HFFc6 (cell line): ENCODE results near the gene ZNRF2. TPM values are rescaled to one million over a fixed set of nuclear protein-coding genes. Genes with fewer than 3 reads are reported as not detected.

ENCODE experiments used
- DNase-seq: peaks from one replicate; pipeline ENCODE4 v3.0.0-alpha.2; 2018
- H3K27ac Mint-ChIP-seq: 2 replicates; pipeline ENCODE4 v1.8.0; 2020; ENCODE audit warnings: mild to moderate bottlenecking, mixed read lengths
- H3K27me3 Mint-ChIP-seq: 2 replicates; pipeline ENCODE4 v1.8.0; 2021; ENCODE audit warnings: mild to moderate bottlenecking, moderate library complexity, mixed read lengths; ENCODE audit not compliant: insufficient read depth
- H3K36me3 Mint-ChIP-seq: 2 replicates; pipeline ENCODE4 v1.8.0; 2021; ENCODE audit warnings: low read depth, mixed read lengths
- H3K4me1 Mint-ChIP-seq: 2 replicates; pipeline ENCODE4 v1.8.0; 2020; ENCODE audit warnings: low read depth, mixed read lengths
- H3K4me3 Mint-ChIP-seq: 2 replicates; pipeline ENCODE4 v1.8.0; 2020; ENCODE audit warnings: mild to moderate bottlenecking, moderate library complexity, mixed read lengths
- H3K9me3 Mint-ChIP-seq: 2 replicates; pipeline ENCODE4 v1.8.0; 2020; ENCODE audit warnings: mild to moderate bottlenecking, mixed read lengths
- CTCF ChIP-seq: fragments of 200-600 bp; sonication (generic); IDR thresholded peaks from 2 replicates; pipeline ENCODE4 v1.5.0; 2021; ENCODE audit warnings: antibody characterized with exemption, mild to moderate bottlenecking
- total RNA-seq, 6 experiments: library from RNA; stranded (reverse); fragmentation: NEBNext Ultra II Directional; extraction: Animal tissue kit (Norgen Biotek cat#: 25700); gene quantifications; 2 replicates in 1 of 6; 3 replicates in 5 of 6; pipeline ENCODE4 v1.2.3, GENCODE V29; 2021

ZNRF2 gene
- total RNA-seq, 6 experiments from 2014 or later = 2.3 to 3.1 (median 2.7) TPM

GRCh38 chr7:30390736-30391636 lies 106.6 kb downstream of the ZNRF2 start:
- H3K9me3 Mint-ChIP-seq = no peaks in the 10 kb centered on the region
- no peak for DNase-seq
- H3K27ac Mint-ChIP-seq = no peak overlapping the region
- H3K36me3 Mint-ChIP-seq = no peaks in the 10 kb centered on the region
- no peaks in the 10 kb centered on the region; the same call in 1 of the 2 replicates for H3K27me3 Mint-ChIP-seq
- no peaks in the 10 kb centered on the region for H3K4me1 Mint-ChIP-seq
- no peak overlapping the region for H3K4me3 Mint-ChIP-seq
- no peak for TF ChIP-seq CTCF

- Mint-ChIP-seq H3K27ac (no peak overlapping the region), H3K9me3 (no peaks in the 10 kb centered on the region), H3K27me3 (no peaks in the 10 kb centered on the region; the same call in 1 of the 2 replicates), H3K4me1 (no peaks in the 10 kb centered on the region), H3K4me3 (no peak overlapping the region), H3K36me3 (no peaks in the 10 kb centered on the region)
- no peak for TF ChIP-seq CTCF
- DNase-seq = no peak
These were observed 107.4 kb downstream of the ZNRF2 start for GRCh38 chr7:30391806-30392205.

GRCh38 chr7:30395676-30396075 lies 111.3 kb downstream of the ZNRF2 start:
- H3K9me3 Mint-ChIP-seq = no peaks in the 10 kb centered on the region
- H3K27me3 Mint-ChIP-seq = no peaks in the 10 kb centered on the region; the same call in 1 of the 2 replicates
- no peak for DNase-seq
- no peak for TF ChIP-seq CTCF
- no peak overlapping the region for H3K27ac Mint-ChIP-seq
- H3K4me3 Mint-ChIP-seq = no peak overlapping the region
- no peaks in the 10 kb centered on the region for H3K4me1 Mint-ChIP-seq
- no peaks in the 10 kb centered on the region for H3K36me3 Mint-ChIP-seq

GRCh38 chr7:30396389-30396788 lies 112.0 kb downstream of the ZNRF2 start:
- Mint-ChIP-seq H3K9me3 (no peaks in the 10 kb centered on the region), H3K36me3 (no peaks in the 10 kb centered on the region), H3K4me1 (no peaks in the 10 kb centered on the region), H3K27me3 (no peaks in the 10 kb centered on the region; the same call in 1 of the 2 replicates), H3K27ac (no peak overlapping the region), H3K4me3 (no peak overlapping the region)
- DNase-seq = no peak
- no peak for TF ChIP-seq CTCF

- H3K9me3 Mint-ChIP-seq = no peaks in the 10 kb centered on the region
- 0 out of 2 replicates have a peak, but pooled peaks cover 6% of the 10 kb centered on the region for H3K4me1 Mint-ChIP-seq
- no peak overlapping the region for H3K27ac Mint-ChIP-seq
- H3K27me3 Mint-ChIP-seq = no peaks in the 10 kb centered on the region
- TF ChIP-seq CTCF = no peak
- H3K4me3 Mint-ChIP-seq = no peak overlapping the region
- no peak for DNase-seq
- H3K36me3 Mint-ChIP-seq = no peaks in the 10 kb centered on the region
These were observed 119.1 kb downstream of the ZNRF2 start for GRCh38 chr7:30403477-30403876.
